Endometrium (tissue), 2 donors: Measurements from ENCODE around the gene MOB4.
A peak's percentile ranks its signal among the peaks of the same experiment; 100 is the strongest.
"Not testable (repeated sequence)": the region's sequence is repeated elsewhere in the genome, so short reads cannot be mapped to it uniquely, and the experiment has no call there.

Experiments
- FAIRE-seq: peaks from 2 replicates; lab custom pipeline; 2012; peaks lifted over from hg19 to GRCh38; lab: Jason Lieb, UNC
- donor health status: control.
- donor health status: control.

MOB4 gene

GRCh38 chr2:197514754-197515153 lies 1.1 kb upstream of the MOB4 start:
- no peak for FAIRE-seq

GRCh38 chr2:197515315-197515738 lies 539 bp upstream of the MOB4 start:
- FAIRE-seq: no peak

- FAIRE-seq: no peak
Measured at GRCh38 chr2:197516393-197516761, 511 bp downstream of the MOB4 start.

- no peak for FAIRE-seq
Measured at GRCh38 chr2:197517150-197517549, 1.3 kb downstream of the MOB4 start.

- FAIRE-seq: no peak
Measured at GRCh38 chr2:197538412-197538811, 22.5 kb downstream of the MOB4 start.

- no peak for FAIRE-seq
Measured at GRCh38 chr2:197539734-197540133, 23.9 kb downstream of the MOB4 start.

GRCh38 chr2:197543206-197543605 lies 27.3 kb downstream of the MOB4 start:
- no peak for FAIRE-seq

GRCh38 chr2:197547163-197547900 lies 31.5 kb downstream of the MOB4 start:
- no peak for FAIRE-seq

GRCh38 chr2:197548582-197548981 lies 32.7 kb downstream of the MOB4 start:
- FAIRE-seq: no peak

- not testable (repeated sequence) for FAIRE-seq
Measured at GRCh38 chr2:197551260-197551659, 35.4 kb downstream of the MOB4 start.

- no peak for FAIRE-seq
Measured at GRCh38 chr2:197555467-197555866, 39.6 kb downstream of the MOB4 start.

GRCh38 chr2:197556456-197556855 lies 40.6 kb downstream of the MOB4 start:
- FAIRE-seq: no peak

GRCh38 chr2:197558393-197558792 lies 42.5 kb downstream of the MOB4 start:
- FAIRE-seq: no peak

GRCh38 chr2:197559681-197560080 lies 43.8 kb downstream of the MOB4 start:
- no peak for FAIRE-seq

- FAIRE-seq: no peak
Measured at GRCh38 chr2:197560146-197560665, 44.3 kb downstream of the MOB4 start.

- peak; percentile 81 for FAIRE-seq
Measured at GRCh38 chr2:197571627-197572271, 55.9 kb downstream of the MOB4 start.

GRCh38 chr2:197573608-197574007 lies 57.7 kb downstream of the MOB4 start:
- FAIRE-seq: no peak

- FAIRE-seq: no peak
Measured at GRCh38 chr2:197575987-197576386, 60.1 kb downstream of the MOB4 start.

- no peak for FAIRE-seq
Measured at GRCh38 chr2:197576631-197577030, 60.8 kb downstream of the MOB4 start.

- FAIRE-seq: no peak
Measured at GRCh38 chr2:197577446-197577845, 61.6 kb downstream of the MOB4 start.

- not testable (repeated sequence) for FAIRE-seq
Measured at GRCh38 chr2:197578294-197578693, 62.4 kb downstream of the MOB4 start.

- FAIRE-seq: not testable (repeated sequence)
Measured at GRCh38 chr2:197580166-197580565, 64.3 kb downstream of the MOB4 start.

GRCh38 chr2:197587255-197587654 lies 71.4 kb downstream of the MOB4 start:
- not testable (repeated sequence) for FAIRE-seq
